HG03439 (cell line): Measurements from ENCODE around the gene CARS2.
"Not testable (repeated sequence)": the region's sequence is repeated elsewhere in the genome, so short reads cannot be mapped to it uniquely, and the experiment has no call there.

Experiments used
- ATAC-seq: cut with Tn5 transposase; IDR thresholded peaks from one replicate; pipeline ENCODE4 v1.9.1; 2021; ENCODE audit warnings: mild to moderate bottlenecking, moderate library complexity; ENCODE audit not compliant: unreplicated experiment

The CARS2 gene

DNA sequence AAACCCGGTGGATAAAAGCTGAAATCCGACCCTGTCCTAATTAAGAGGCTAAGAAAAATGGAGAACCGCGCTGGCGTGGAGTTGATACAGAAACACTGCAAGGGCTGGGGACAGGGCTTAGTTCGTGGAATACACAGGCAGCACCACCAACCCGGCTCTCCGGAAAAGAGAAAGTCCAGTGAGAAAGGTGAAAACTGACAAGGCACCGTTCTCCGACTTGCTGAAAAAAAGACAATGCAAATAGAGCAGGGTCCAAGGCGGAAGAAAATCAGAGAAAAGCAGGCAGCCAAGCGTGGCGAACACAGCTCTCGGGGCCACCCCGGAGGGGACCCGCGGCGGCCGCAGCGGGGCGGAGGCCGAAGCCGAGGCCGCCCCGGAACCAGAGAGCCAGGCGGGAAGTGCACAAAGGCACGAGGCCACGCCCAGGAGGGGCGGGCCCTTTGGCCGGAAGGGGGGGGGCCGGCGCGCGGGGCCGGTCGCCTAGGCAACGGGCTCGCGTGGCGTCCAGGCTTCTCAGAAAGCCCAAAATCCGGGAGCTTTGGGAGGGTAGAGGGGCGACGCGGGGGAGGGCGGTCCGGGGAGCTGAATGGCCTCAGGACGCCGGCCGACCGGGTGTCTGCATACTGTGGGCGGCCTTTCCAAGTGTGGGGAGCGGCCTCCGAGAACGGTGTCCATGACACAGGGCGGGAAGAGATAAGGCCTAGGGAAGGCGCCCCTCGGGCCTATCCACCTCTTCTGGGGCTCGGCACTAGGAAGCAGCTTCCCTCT lies 6.3 kb upstream of the CARS2 start:
- peak; percentile 27 for ATAC-seq

GRCh38 chr13:110706570-110707372 lies 855 bp upstream of the CARS2 start:
- peak; percentile 2 for ATAC-seq

- ATAC-seq = no peak
Observed at GRCh38 chr13:110705356-110705825, 525 bp downstream of the CARS2 start.

DNA sequence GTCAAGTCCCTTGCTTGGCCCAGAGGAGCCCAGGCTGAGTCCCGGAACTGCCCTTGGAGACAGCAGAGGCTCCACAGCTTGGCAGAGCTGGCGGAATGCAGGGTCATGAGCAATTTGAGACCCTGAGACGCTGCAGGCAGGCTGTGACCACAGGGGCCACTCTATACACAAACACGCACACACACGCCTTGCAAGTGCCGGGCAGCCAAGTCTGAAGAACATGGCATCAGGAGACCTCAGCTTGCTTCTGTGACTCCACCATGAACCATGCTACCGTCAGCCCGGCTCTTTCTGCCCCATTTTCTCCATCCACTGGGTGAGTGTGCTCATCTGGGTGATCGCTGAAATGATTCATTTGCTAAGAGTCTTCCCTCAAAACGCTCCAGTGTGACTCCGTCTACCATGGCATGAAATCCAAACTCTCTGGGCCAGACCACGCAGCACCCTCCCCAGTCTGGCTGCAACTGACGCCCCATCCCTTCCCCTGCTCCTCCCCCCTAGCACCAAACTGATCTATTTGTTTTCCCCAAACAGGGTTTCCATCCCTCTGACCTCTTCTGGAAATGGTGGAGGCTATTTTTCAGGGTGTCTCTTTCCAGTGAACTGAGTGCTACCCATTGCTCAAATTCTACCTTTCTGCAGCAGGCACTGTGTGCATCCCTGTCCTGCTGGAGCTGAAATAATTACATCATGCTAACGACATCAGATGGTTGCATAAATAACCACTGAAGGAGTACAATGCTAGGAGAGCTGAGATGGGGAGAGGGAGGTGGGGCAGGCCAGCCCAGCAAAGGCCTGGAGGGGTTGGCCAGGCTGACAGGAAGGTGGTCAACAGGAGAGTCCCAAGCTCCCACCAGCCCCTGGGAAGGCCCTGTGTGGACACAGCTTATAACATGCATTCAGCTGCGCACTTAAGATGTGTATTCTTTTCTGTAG lies 3.1 kb downstream of the CARS2 start:
- no peak for ATAC-seq

DNA sequence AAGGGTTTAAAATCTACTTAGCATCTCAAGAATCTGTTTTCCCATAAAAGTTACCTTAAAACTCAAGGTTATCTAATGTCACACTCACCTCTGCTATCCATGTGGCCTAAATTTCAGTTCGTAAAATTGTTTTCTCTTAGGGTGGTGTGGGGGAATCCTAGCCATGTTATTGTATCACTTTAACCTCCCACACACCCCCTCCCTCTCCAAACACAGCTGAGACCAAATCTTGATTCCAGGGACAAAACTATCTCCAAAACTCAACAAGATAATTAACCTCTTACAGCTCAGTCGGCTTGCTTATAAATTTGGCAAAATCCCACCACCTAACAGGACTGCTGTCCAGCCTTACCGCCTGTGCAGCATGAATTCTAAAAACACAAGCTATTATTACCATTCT lies 3.8 kb downstream of the CARS2 start:
- ATAC-seq = no peak

GRCh38 chr13:110701061-110701460 lies 4.9 kb downstream of the CARS2 start:
- ATAC-seq = not testable (repeated sequence)

DNA sequence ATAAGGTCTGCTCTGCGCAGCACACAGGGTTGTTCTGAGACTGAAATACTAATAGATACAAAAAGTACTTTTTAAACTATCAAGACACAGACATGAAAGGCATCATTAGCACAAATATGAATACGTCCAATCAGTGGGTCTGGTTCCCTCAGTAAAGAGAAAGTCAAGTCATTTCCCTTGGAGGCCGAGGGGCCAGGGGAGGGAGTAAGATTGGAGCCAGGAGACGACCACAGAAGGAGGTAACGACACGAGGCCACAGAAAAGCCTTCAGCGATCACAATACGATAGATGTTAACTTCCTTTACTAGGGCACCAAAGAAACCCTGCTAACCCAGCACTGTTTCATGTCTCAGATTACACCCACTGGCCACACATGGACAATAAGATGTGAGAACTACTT lies 5.3 kb downstream of the CARS2 start:
- no peak for ATAC-seq

DNA sequence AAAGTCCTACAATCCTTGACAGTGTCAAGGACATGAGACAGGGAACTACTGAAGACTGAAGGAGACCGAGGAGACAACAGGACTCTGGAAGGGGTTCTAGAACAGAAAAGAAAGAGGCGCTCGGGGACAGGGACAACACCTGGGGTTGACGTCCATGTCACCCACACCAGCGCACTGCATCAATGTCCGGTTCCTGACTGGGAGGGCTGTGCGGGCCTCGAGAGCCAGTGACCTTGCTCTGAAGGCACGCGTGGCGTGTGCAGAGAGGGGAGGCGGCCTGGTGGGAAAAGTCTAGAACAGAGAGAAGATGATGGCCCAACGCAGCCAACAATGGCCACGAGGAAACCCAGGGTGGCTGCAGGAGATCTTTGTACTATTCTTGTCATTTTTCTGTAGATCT lies 5.7 kb downstream of the CARS2 start:
- no peak for ATAC-seq

GRCh38 chr13:110699148-110700145 lies 6.5 kb downstream of the CARS2 start:
- peak; percentile 7 for ATAC-seq

DNA sequence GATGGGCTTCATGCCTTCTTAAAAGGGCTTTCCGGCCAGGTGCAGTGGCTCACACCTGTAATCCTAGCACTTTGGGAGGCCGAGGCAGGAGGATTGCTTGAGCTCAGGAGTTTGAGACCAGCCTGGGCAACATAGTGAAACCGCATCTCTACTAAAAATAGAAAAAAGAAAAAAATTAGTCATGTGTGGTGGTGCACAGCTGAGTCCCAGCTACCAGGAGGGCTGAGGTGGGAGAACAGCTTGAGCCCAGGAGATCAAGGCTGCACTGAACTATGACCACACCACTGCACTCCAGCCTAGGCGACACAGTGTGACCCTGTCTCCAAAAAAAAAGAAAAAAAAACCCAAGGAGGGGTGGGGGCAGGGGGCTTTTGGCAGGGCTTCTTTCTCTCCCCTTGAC lies 7.2 kb downstream of the CARS2 start:
- peak; percentile 63 for ATAC-seq

DNA sequence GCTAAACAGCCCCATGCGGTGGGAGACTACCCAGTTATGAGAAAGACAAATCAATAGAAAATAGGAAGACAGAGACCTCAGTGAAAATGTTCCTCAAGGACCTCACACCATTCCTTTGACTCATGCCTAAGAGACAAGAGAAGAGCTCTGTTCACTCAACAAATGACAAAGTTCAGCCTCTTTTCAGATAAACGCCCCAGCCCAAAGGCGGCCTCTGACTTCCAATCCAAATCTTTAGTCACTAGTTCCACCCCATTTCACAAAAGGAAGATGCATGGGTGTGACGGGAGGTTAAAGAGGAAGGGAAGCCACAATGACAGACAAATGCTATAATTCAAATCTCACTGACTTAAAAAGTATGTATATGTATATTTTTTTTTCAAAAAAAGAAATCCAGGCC lies 8.1 kb downstream of the CARS2 start:
- ATAC-seq = no peak

DNA sequence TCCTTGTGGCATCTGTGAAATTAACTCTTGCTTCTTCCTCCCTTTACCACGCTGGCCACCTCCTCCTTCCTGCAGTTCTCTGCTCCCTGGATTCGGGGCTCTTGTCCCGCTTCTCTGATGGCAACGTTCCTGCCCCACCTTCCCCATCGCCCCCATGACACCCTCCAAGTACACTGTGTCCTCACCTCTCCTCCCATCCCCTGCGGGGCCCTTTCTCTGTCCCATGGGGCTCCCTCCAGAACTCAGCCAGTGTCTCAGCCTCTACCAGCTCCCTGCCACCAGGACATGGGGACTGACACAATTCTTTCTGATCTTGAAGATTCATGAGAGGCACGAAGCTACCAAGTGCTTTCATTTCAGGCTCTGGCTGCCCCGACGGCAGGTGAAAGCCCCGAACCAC lies 9.1 kb downstream of the CARS2 start:
- no peak for ATAC-seq

DNA sequence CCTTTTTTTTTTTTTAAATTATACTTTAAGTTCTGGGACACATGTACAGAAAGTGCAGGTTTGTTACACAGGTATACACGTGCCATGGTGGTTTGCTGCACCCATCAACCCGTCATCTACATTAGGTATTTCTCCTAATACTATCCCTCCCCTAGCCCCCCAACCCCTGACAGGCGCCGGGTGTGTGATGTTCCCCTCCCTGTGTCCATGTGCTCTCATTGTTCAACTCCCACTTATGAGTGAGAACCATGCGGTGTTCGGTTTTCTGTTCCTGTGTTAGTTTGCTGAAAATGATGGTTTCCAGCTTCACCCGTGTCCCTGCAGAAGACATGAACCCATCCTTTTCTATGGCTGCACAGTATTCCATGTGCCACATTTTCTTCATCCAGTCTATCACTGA lies 10.1 kb downstream of the CARS2 start:
- not testable (repeated sequence) for ATAC-seq

- no peak for ATAC-seq
Observed at GRCh38 chr13:110690516-110690915, 15.4 kb downstream of the CARS2 start.

DNA sequence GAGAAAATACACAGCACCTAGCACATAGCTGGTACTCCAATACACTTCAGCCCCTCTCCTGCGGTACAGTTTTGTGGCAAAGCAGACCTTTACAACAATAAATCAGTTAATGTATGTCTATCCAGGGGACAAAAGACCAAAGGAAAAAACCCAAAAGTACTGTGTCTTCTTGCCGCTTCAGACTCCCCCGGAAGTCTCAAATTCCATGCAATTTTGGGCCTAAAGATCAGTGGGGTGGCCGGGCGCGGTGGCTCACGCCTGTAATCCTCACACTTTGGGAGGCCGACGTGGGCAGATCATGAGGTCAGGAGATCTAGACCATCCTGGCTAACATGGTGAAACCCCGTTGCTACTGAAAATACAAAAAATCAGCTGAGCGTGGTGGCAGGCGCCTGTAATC lies 16.2 kb downstream of the CARS2 start:
- no peak for ATAC-seq

DNA sequence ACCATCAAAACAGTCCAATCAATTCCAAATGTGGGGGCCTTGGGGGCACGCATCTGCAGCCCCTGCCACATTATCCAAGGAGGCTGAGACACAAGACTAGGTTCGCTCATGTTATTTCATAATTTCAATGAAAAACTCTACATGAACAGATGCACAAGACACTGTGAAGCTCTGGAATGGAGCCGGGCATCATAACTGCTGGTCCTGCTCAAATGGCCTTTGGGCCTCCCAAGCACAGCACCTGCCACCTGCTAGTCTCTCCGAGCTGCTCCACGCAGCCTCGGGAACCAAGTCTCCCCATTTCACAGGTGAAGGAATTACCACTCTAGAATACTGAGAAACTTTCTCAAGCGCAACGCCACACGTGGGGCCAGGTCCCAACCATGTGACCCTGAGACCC lies 16.9 kb downstream of the CARS2 start:
- ATAC-seq = no peak

GRCh38 chr13:110687736-110688135 lies 18.2 kb downstream of the CARS2 start:
- ATAC-seq = no peak

DNA sequence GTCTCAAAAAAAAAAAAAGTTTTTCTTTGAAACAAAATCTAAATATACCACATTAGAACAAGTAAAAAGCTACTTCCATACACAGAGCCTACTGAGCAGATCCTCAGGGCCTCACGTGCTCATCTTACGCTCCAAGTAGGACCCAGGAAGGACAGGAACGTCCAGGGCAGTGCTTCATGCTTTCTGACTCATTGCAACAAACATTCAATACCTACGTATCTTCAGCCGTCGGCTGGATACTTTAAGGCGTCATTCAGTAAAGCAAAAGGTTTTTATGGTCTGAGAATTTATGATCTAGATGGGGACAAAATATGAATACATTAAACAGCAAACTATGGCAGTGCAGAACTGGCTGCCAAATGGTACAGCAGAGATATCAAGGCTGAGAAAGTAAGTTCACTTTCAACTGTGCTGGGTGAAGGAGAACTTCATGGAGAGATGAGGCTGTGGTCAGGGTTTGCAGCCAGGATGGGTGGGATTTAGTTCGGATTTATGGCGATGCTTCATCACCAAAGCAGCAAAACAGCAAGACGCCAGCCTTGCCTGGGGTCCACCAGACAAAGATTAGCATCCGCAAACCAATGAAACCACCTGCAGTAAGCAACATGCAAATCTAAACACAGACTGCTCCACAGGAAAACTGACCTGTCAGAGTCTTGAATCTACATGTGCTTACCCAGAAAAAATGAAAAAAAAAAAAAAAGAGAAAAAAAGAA lies 20.5 kb downstream of the CARS2 start:
- no peak for ATAC-seq

DNA sequence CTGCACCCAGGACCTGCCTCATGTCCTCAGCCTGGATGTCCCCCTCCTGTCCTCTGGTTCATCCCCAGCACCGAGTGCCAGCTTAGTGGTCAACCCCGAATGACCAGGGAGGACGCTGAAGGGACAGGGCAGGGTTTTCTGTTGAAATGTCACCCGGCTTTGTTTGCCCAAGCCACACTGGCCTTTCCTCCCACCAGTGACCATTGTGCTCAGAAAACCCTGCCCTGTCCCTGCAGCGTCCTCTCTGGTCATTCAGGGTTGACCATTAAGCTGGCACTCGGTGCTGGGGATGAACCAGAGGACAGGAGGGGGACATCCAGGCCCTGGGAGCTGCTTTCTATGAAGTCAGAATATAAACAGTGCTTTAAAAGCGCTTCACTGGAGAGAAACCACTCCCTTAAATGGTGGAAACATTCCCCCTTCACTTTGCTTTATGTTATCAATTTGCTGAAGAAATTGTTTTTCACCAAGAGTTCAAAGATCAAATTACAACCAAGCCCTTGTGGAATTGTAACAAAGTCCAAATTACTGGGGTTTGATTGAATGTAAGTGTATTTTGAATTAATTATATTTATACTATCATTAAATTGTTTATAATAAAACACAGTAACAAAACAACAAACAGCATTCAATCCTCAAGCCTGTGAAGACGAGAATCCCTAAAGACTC lies 21.4 kb downstream of the CARS2 start:
- ATAC-seq = no peak
